A549 (cell line): ENCODE results near the gene KLK2. TPM values are rescaled to one million over a fixed set of nuclear protein-coding genes. Genes with fewer than 3 reads are reported as not detected.

Experiments used
- ATAC-seq, 2 experiments: fragments of 200-7000 bp in 1 of 2; fragments of >200 bp in 1 of 2; cut with Nextera tagmentation in 1 of 2; cut with Tn5 transposase in 1 of 2; 3 replicates each; pipeline versions ENCODE4 v1.8.0 to v1.9.1; 2018 to 2020; ENCODE audit warnings: mild to moderate bottlenecking in 1 of 2, moderate library complexity in 1 of 2
- CTCF ChIA-PET: fragments of 300-600 bp; sonication (Branson Sonifier 250); formaldehyde crosslinking; extraction: SDS; loops from one replicate; lab custom pipeline; 2021; ENCODE audit warnings: antibody characterized with exemption, inconsistent platforms; lab: Yijun Ruan, JAX
- POLR2A ChIA-PET: fragments of 350-600 bp; formaldehyde crosslinking; extraction: SDS; loops from one replicate; lab custom pipeline; 2021; ENCODE audit warnings: antibody characterized with exemption, inconsistent platforms; lab: Yijun Ruan, JAX
- DNase-seq, 2 experiments: peaks; one replicate each; pipeline versions ENCODE4 v3.0.0 to v3.0.0-alpha.2; 2011 to 2016; ENCODE audit warnings: low read depth in 1 of 2, low spot score in 1 of 2
- FAIRE-seq: peaks from 2 replicates; lab custom pipeline; 2011; peaks lifted over from hg19 to GRCh38; lab: Jason Lieb, UNC
- H3K27ac ChIP-seq, 2 experiments: fragments of >200 bp; sonication (Bioruptor Twin); formaldehyde crosslinking; 3 replicates each; pipeline ENCODE4 v1.5.1; 2016 to 2017
- H3K4me1 ChIP-seq: fragments of >200 bp; sonication (Bioruptor Twin); formaldehyde crosslinking; 3 replicates; pipeline ENCODE4 v1.6.1; 2016
- H3K4me2 ChIP-seq: fragments of >200 bp; sonication (Bioruptor Twin); formaldehyde crosslinking; 3 replicates; pipeline ENCODE4 v1.6.1; 2016
- H3K4me3 ChIP-seq: fragments of >200 bp; sonication (Bioruptor Twin); formaldehyde crosslinking; 3 replicates; pipeline ENCODE4 v1.5.1; 2016
- H3K9me3 ChIP-seq: fragments of >200 bp; sonication (Bioruptor Twin); formaldehyde crosslinking; 3 replicates; pipeline ENCODE4 v1.6.1; 2016
- ATOH8 ChIP-seq: fragments of 250-450 bp; sonication (Bioruptor Pico); IDR thresholded peaks from 2 replicates; pipeline ENCODE4 v1.5.0; 2020; ENCODE audit warnings: low read depth, mild to moderate bottlenecking, moderate library complexity
- CBX2 ChIP-seq: fragments of 200-600 bp; sonication (generic); IDR thresholded peaks from 2 replicates; pipeline ENCODE4 v1.6.1; 2016; ENCODE audit warnings: low read depth, mild to moderate bottlenecking, borderline replicate concordance
- CEBPB ChIP-seq, 2 experiments: fragments of >200 bp in 1 of 2; sonication (Bioruptor Twin) in 1 of 2; formaldehyde crosslinking in 1 of 2; IDR thresholded peaks; 2 replicates each; pipeline ENCODE4 v1.6.1; 2012 to 2016
- E2F6 ChIP-seq: IDR thresholded peaks from 2 replicates; pipeline ENCODE4 v1.6.1; 2012; ENCODE audit warnings: low read depth, borderline replicate concordance
- EHF ChIP-seq: fragments of 250-450 bp; sonication (Bioruptor Pico); IDR thresholded peaks from 2 replicates; pipeline ENCODE4 v1.5.0; 2020; ENCODE audit warnings: mild to moderate bottlenecking
- ESRRA ChIP-seq: fragments of 150-350 bp; IDR thresholded peaks from 2 replicates; pipeline ENCODE4 v1.6.1; 2014; ENCODE audit warnings: mild to moderate bottlenecking, low read length, borderline replicate concordance
- HEYL ChIP-seq: fragments of 250-450 bp; sonication (Bioruptor Pico); IDR thresholded peaks from 2 replicates; pipeline ENCODE4 v1.8.0; 2021; ENCODE audit warnings: mild to moderate bottlenecking, moderate library complexity
- HOXA7 ChIP-seq: fragments of 250-450 bp; sonication (Bioruptor Pico); IDR thresholded peaks from 2 replicates; pipeline ENCODE4 v1.5.0; 2020; ENCODE audit warnings: mild to moderate bottlenecking, moderate library complexity
- HOXB5 ChIP-seq: fragments of 250-450 bp; sonication (Bioruptor Pico); IDR thresholded peaks from 2 replicates; pipeline ENCODE4 v1.5.0; 2020; ENCODE audit warnings: mild to moderate bottlenecking, moderate library complexity
- JUN ChIP-seq, 2 experiments: fragments of >200 bp; sonication (Bioruptor Twin); formaldehyde crosslinking; IDR thresholded peaks; 2 replicates in 1 of 2; 3 replicates in 1 of 2; pipeline ENCODE4 v1.6.1; 2016 to 2017
- KDM5A ChIP-seq: fragments of 200-600 bp; sonication (generic); IDR thresholded peaks from 2 replicates; pipeline ENCODE4 v1.6.1; 2016; ENCODE audit warnings: antibody characterized with exemption, mild to moderate bottlenecking
- MAZ ChIP-seq: fragments of 150-350 bp; IDR thresholded peaks from 2 replicates; pipeline ENCODE4 v1.6.1; 2014; ENCODE audit warnings: antibody characterized with exemption, low read depth, low read length, borderline replicate concordance
- RAD21 ChIP-seq, 2 experiments: fragments of >200 bp in 1 of 2; sonication (Bioruptor Twin) in 1 of 2; formaldehyde crosslinking in 1 of 2; IDR thresholded peaks in 1 of 2; conservative IDR thresholded peaks in 1 of 2; 2 replicates in 1 of 2; 3 replicates in 1 of 2; pipeline ENCODE4 v1.6.1; 2012 to 2018; ENCODE audit warnings: inconsistent platforms in 1 of 2
- REST ChIP-seq: fragments of 200-600 bp; sonication (generic); IDR thresholded peaks from 2 replicates; pipeline ENCODE4 v1.6.1; 2016; ENCODE audit warnings: antibody characterized with exemption, mild to moderate bottlenecking, moderate library complexity
- RFX5 ChIP-seq: fragments of 450-650 bp; IDR thresholded peaks from 2 replicates; pipeline ENCODE4 v1.7.1; 2014; ENCODE audit warnings: antibody characterized with exemption, mild to moderate bottlenecking, moderate library complexity
- RNF2 ChIP-seq: fragments of 200-600 bp; sonication (generic); IDR thresholded peaks from 2 replicates; pipeline ENCODE4 v1.6.1; 2016; ENCODE audit warnings: low read depth, mild to moderate bottlenecking, antibody characterized with exemption, moderate library complexity, borderline replicate concordance
- SMC3 ChIP-seq: fragments of >200 bp; sonication (Bioruptor Twin); formaldehyde crosslinking; IDR thresholded peaks from 3 replicates; pipeline ENCODE4 v1.6.1; 2018; ENCODE audit warnings: inconsistent platforms
- USF2 ChIP-seq: fragments of 450-650 bp; IDR thresholded peaks from 2 replicates; pipeline ENCODE4 v1.6.1; 2014; ENCODE audit warnings: antibody characterized with exemption
- ZSCAN20 ChIP-seq: fragments of 250-450 bp; sonication (Bioruptor Pico); IDR thresholded peaks from 2 replicates; pipeline ENCODE4 v1.8.0; 2022; ENCODE audit warnings: mild to moderate bottlenecking, moderate library complexity
- WGBS: methylation state at CpG from one replicate; pipeline ENCODE4 v1.1.6; 2017; ENCODE audit errors: missing lambda C conversion rate; 5-methylcytosine and 5-hydroxymethylcytosine counted together
- polyA plus RNA-seq, 4 experiments: library from polyadenylated mRNA; depleted of rRNA in 3 of 4; stranded (reverse); fragments of >200 nt; fragmentation: RNase III in 1 of 4; extraction: RNeasy Plus Mini Kit Qiagen cat#74134 plus additional on column Dnase treatment in 1 of 4; gene quantifications; 2 replicates in 3 of 4; 3 replicates in 1 of 4; pipeline ENCODE4 v1.2.3, GENCODE V29; 2011 to 2017

The KLK2 gene
- polyA plus RNA-seq, 2 of the 4 experiments (the other 2 are of a cell fraction): 0.21 to 0.49 TPM

- ATAC-seq (no peak), FAIRE-seq (no peak)
- ChIA-PET POLR2A (no interaction called here), CTCF (interaction anchor here (0.5 to 1.8 kb wide), 5 partner anchors 9 to 231 kb away, joined by 3 to 6 read pairs (median 3); no protein-coding TSS in a partner anchor)
- 4% methylated on average over 5 of the region's 5 CpGs for WGBS
- Histone ChIP-seq H3K4me1 (no peaks in the 10 kb centered on the region), H3K27ac (no peak overlapping the region), H3K4me3 (no peak overlapping the region), H3K9me3 (no peaks in the 10 kb centered on the region), H3K4me2 (no peak overlapping the region)
- TF ChIP-seq SMC3 (no peak), KDM5A (no peak), JUN (IDR thresholded peaks at IDR 0.05) (no peak), ZSCAN20 (CRISPR knock-in tag) (no peak)
- TF ChIP-seq, all 56 proteins: peak for 0
- DNase-seq: no peak
Observed at GRCh38 chr19:50878851-50879250, 5.6 kb downstream of the KLK2 start.

GRCh38 chr19:50880241-50880640, 7.0 kb downstream of the KLK2 start:
- no peak for DNase-seq
- H3K4me3 ChIP-seq: no peak overlapping the region
- no peak for ATAC-seq
- CTCF ChIA-PET: no interaction called here
- 17% methylated on average over 5 of the region's 5 CpGs for WGBS
- H3K9me3 ChIP-seq: no peaks in the 10 kb centered on the region
- H3K27ac ChIP-seq: no peak overlapping the region
- TF ChIP-seq HOXB5 (CRISPR knock-in tag) (no peak), RFX5 (no peak), RNF2 (no peak), E2F6 (no peak), CBX2 (no peak), HEYL (CRISPR knock-in tag) (no peak), HOXA7 (CRISPR knock-in tag) (no peak), EHF (CRISPR knock-in tag) (no peak), REST (no peak), USF2 (no peak), ESRRA (no peak), CEBPB (IDR thresholded peaks at IDR 0.05) (no peak), MAZ (no peak), ZSCAN20 (CRISPR knock-in tag) (no peak)
- no peak overlapping the region for H3K4me2 ChIP-seq
- peaks cover 2% of the 10 kb centered on the region; the same call in 1 of the 3 replicates for H3K4me1 ChIP-seq
- POLR2A ChIA-PET: no interaction called here
- FAIRE-seq: no peak

- TF ChIP-seq RAD21 (conservative IDR thresholded peaks at IDR 0.05 in 1 of 2, IDR thresholded peaks at IDR 0.05 in 1 of 2) (0 out of 5 replicates have a peak, but pooled peaks of 1 of the 2 experiments have one; percentile 10), CEBPB (IDR thresholded peaks at IDR 0.05) (no peak), ATOH8 (CRISPR knock-in tag) (no peak)
- WGBS: 19% methylated on average over 3 of the region's 3 CpGs
- CTCF ChIA-PET: interaction anchor here (0.8 to 1.7 kb wide), 5 partner anchors 9 to 40 kb away, joined by 3 to 6 read pairs (median 3); partner anchors contain the start of gene KLK2
- DNase-seq: no peak
- peak; percentile 14 to 57; a peak in 3 of 6 replicates for ATAC-seq
- Histone ChIP-seq H3K4me3 (no peak overlapping the region), H3K4me1 (peaks cover 6% of the 10 kb centered on the region; the same call in 1 of the 3 replicates), H3K4me2 (no peak overlapping the region), H3K9me3 (no peaks in the 10 kb centered on the region), H3K27ac (no peak overlapping the region)
- no peak for FAIRE-seq
- POLR2A ChIA-PET: no interaction called here
Observed at GRCh38 chr19:50882188-50882587, 8.9 kb downstream of the KLK2 start.
